Neuronal stem cell (in vitro differentiated cells): ENCODE measurements around the gene LTBP3.
A peak's percentile ranks its signal among the peaks of the same experiment; 100 is the strongest.

Source experiments
- DNase-seq: peaks from one replicate; pipeline ENCODE4 v3.0.0-alpha.2; 2013; ENCODE audit warnings: low spot score
- H2AFZ ChIP-seq: one replicate; pipeline ENCODE4 v1.6.1; 2013; ENCODE audit warnings: mild to moderate bottlenecking, low read length, inconsistent platforms
- H2AK5ac ChIP-seq: 2 replicates; pipeline ENCODE4 v1.6.1; 2013; ENCODE audit warnings: low read depth, mild to moderate bottlenecking, inconsistent platforms, low read length, moderate library complexity, mixed read lengths
- H2BK120ac ChIP-seq: 2 replicates; pipeline ENCODE4 v1.6.1; 2013; ENCODE audit warnings: low read depth, mild to moderate bottlenecking, inconsistent platforms, low read length, moderate library complexity, mixed read lengths
- H2BK12ac ChIP-seq: one replicate; pipeline ENCODE4 v1.6.1; 2013; ENCODE audit warnings: low read length, inconsistent platforms
- H2BK15ac ChIP-seq: 2 replicates; pipeline ENCODE4 v1.6.1; 2013; ENCODE audit warnings: mild to moderate bottlenecking, low read length, inconsistent platforms, mixed read lengths
- H2BK5ac ChIP-seq: one replicate; pipeline ENCODE4 v1.6.1; 2013; ENCODE audit warnings: inconsistent platforms, mild to moderate bottlenecking, low read length, moderate library complexity
- H3K14ac ChIP-seq: one replicate; pipeline ENCODE4 v1.6.1; 2013; ENCODE audit warnings: low read length, inconsistent platforms
- H3K18ac ChIP-seq: 2 replicates; pipeline ENCODE4 v1.6.1; 2013; ENCODE audit warnings: low read length, inconsistent platforms
- H3K23ac ChIP-seq: 2 replicates; pipeline ENCODE4 v1.6.1; 2013; ENCODE audit warnings: low read depth, mild to moderate bottlenecking, mixed read lengths, low read length, inconsistent platforms; ENCODE audit not compliant: poor library complexity
- H3K27ac ChIP-seq: replicated peaks from 3 replicates; pipeline ENCODE4 v1.5.1; 2013; ENCODE audit warnings: low read length, inconsistent platforms
- H3K27me3 ChIP-seq, 3 experiments: 2 replicates each; pipeline ENCODE4 v1.6.1; 2013; ENCODE audit warnings: low read length in 3 of 3, mild to moderate bottlenecking in 2 of 3, inconsistent platforms in 1 of 3, low read depth in 1 of 3, mixed read lengths in 1 of 3, moderate library complexity in 1 of 3; ENCODE audit not compliant: control insufficient read depth in 3 of 3, insufficient read depth in 3 of 3
- H3K36me3 ChIP-seq, 2 donors: replicated peaks in 1 of 2; 2 replicates each; pipeline ENCODE4 v1.6.1; 2013; ENCODE audit warnings: low read length in 2 of 2; ENCODE audit not compliant: control insufficient read depth in 2 of 2, insufficient read depth in 2 of 2
- H3K4ac ChIP-seq: 2 replicates; pipeline ENCODE4 v1.6.1; 2013; ENCODE audit warnings: inconsistent platforms, mild to moderate bottlenecking, low read length, moderate library complexity
- H3K4me1 ChIP-seq, 2 donors: 1 replicate in 1 of 2; 2 replicates in 1 of 2; pipeline ENCODE4 v1.6.1; 2013; ENCODE audit warnings: low read length in 2 of 2, low read depth in 1 of 2; ENCODE audit not compliant: control insufficient read depth in 2 of 2, insufficient read depth in 1 of 2
- H3K4me2 ChIP-seq: one replicate; pipeline ENCODE4 v1.6.1; 2013; ENCODE audit warnings: mild to moderate bottlenecking, low read length, inconsistent platforms; ENCODE audit not compliant: insufficient read depth, poor library complexity, severe bottlenecking
- H3K4me3 ChIP-seq, 2 donors: 2 replicates each; pipeline ENCODE4 v1.5.1; 2013; ENCODE audit warnings: low read length in 2 of 2, mild to moderate bottlenecking in 2 of 2, inconsistent platforms in 1 of 2, moderate library complexity in 1 of 2
- H3K79me1 ChIP-seq: one replicate; pipeline ENCODE4 v1.6.1; 2013; ENCODE audit warnings: low read depth, mild to moderate bottlenecking, inconsistent platforms, low read length, moderate library complexity
- H3K9ac ChIP-seq: one replicate; pipeline ENCODE4 v1.6.1; 2013; ENCODE audit warnings: mild to moderate bottlenecking, low read depth, low read length, inconsistent platforms; ENCODE audit not compliant: poor library complexity
- H3K9me3 ChIP-seq, 2 donors: replicated peaks in 1 of 2; 2 replicates each; pipeline versions ENCODE3 to v1.6.1; 2013; ENCODE audit warnings: low read length in 2 of 2, mild to moderate bottlenecking in 2 of 2, inconsistent platforms in 1 of 2, low read depth in 1 of 2, mixed read lengths in 1 of 2, moderate library complexity in 1 of 2; ENCODE audit not compliant: control insufficient read depth in 2 of 2, insufficient read depth in 1 of 2
- H4K8ac ChIP-seq: one replicate; pipeline ENCODE4 v1.6.1; 2013; ENCODE audit warnings: low read depth, mild to moderate bottlenecking, inconsistent platforms, low read length, moderate library complexity
- H4K91ac ChIP-seq: one replicate; pipeline ENCODE4 v1.6.1; 2013; ENCODE audit warnings: low read length, low read depth, mild to moderate bottlenecking, inconsistent platforms; ENCODE audit not compliant: poor library complexity
- WGBS, 2 donors: extraction: QIAGEN DNeasy Blood & Tissue Kit; methylation state at CpG; one replicate each; pipeline ENCODE4 v1.1.7; 2013; ENCODE audit warnings: missing lambda C conversion rate in 2 of 2, mixed read lengths in 1 of 2; ENCODE audit not compliant: insufficient read length in 2 of 2, insufficient replicate concordance in 1 of 2; ENCODE audit errors: extremely low coverage in 2 of 2; 5-methylcytosine and 5-hydroxymethylcytosine counted together

LTBP3 gene

DNA sequence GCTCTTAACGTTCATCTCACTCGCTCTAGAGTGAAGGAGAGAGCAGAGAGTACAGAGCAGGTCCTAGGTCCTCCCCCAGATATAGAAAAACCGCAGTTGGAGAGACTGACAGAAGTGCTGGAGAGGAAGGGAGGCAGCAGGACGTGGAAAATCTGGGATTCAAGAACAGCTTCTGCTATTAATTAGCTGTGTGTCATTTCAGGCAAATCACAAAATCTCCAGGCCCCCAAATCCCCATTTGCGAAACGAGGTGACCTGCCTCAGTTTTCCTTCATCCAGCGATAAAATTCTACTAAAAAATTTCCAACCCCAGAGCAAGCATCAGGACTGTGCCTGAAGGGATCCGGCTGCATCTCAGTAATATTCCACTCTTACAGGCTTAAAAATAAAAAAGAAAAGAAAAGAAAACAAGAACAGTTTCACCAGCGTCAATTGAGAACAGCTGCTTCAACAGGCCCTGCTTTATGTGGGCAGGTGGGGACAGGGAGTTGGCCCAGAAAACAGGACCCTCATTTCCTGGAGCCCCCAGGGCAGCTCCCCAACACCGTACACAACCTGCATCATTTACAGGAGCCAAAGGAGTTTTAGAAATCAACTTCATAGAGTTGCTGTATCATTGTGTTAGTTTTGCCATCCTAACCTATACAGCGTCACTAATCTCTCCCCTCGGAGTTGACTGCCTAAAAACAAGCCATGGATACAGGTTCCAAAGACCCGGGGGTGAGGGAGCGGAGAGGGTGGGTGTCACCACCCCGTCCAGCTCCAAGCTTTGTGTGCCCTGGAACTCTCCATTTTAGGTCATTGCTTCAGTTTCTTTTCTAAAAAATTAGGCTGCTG, 61.6 kb downstream of the LTBP3 start:
- Histone ChIP-seq H2BK15ac (no peak overlapping the region), H2AK5ac (no peak overlapping the region), H3K79me1 (no peaks in the 10 kb centered on the region), H2AFZ (no peak overlapping the region), H3K18ac (peak overlapping the region; percentile 60), H3K14ac (no peak overlapping the region), H3K4me2 (peak overlapping the region; percentile 60), H3K27ac (peak overlapping the region; percentile 80), H3K9me3 (no peaks in the 10 kb centered on the region), H3K23ac (no peak overlapping the region), H4K8ac (no peak overlapping the region), H3K4me3 (peak overlapping the region; percentile 56 to 57), H2BK120ac (no peak overlapping the region), H2BK12ac (peak overlapping the region; percentile 27), H4K91ac (no peak overlapping the region), H3K9ac (no peak overlapping the region), H3K4me1 (peaks cover 24 to 34% of the 10 kb centered on the region in 2 donors), H3K4ac (no peak overlapping the region), H3K27me3 (no peaks in the 10 kb centered on the region), H2BK5ac (no peak overlapping the region), H3K36me3 (peaks cover 8 to 13% of the 10 kb centered on the region in 2 donors)
- no CpG with 5 or more reads among the region's 15 CpGs for WGBS, 2 donors
- DNase-seq = no peak

DNA sequence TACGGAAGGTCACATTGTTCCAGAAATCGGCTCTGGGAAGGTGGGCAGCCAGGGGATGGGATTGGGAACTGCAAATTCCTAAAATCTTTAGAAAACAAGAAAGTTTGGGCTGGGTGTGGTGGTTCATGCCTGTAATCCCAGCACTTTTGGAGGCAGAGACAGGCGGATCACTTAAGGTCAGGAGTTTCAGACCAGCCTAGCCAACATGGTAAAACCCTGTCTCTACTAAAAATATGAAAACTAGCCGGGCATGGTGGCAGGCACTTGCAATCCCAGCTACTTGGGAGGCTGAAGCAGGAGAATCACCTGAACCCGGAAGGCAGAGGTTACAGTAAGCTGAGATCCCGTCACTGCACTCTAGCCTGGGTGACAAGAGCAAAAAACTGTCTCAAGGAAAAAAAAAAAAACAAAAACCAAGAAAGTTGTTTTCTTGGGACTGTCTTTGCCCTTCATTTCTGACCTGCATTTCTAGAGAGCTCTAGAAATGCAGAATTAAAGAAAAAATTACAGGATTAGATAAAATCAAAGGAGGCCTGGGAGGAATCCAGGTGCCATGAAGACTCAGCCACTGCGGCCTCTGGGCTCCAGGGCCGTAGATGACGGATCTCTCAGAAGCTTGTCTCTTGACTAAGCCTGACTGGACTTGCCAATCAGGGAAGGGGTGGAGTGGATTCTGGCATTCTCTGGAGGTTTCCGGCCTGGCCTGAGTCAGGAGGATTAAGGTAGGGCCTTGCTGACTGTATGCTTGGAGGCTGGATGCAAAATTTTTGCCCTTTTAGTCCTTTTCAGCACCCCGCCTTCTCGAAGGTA, 64.6 kb downstream of the LTBP3 start:
- no peak overlapping the region for H3K4ac ChIP-seq
- no peak overlapping the region for H3K4me3 ChIP-seq
- WGBS, 2 donors = no CpG with 5 or more reads among the region's 12 CpGs
- H2AFZ ChIP-seq = no peak overlapping the region
- H2BK15ac ChIP-seq = no peak overlapping the region
- no peak overlapping the region for H3K18ac ChIP-seq
- H2BK12ac ChIP-seq = no peak overlapping the region
- H3K27ac ChIP-seq = no peak overlapping the region
- no peak overlapping the region for H2AK5ac ChIP-seq
- no peak overlapping the region for H2BK120ac ChIP-seq
- no peaks in the 10 kb centered on the region for H3K36me3 ChIP-seq
- no peak overlapping the region for H3K4me2 ChIP-seq
- H3K27me3 ChIP-seq = no peaks in the 10 kb centered on the region
- no peak for DNase-seq
- H4K91ac ChIP-seq = no peak overlapping the region
- H3K14ac ChIP-seq = no peak overlapping the region
- no peak overlapping the region for H2BK5ac ChIP-seq
- peaks cover 48 to 61% of the 10 kb centered on the region in 2 donors for H3K4me1 ChIP-seq
- no peaks in the 10 kb centered on the region for H3K79me1 ChIP-seq
- H3K9me3 ChIP-seq = no peaks in the 10 kb centered on the region
- no peak overlapping the region for H3K23ac ChIP-seq
- H4K8ac ChIP-seq = no peak overlapping the region
- H3K9ac ChIP-seq = no peak overlapping the region

DNA sequence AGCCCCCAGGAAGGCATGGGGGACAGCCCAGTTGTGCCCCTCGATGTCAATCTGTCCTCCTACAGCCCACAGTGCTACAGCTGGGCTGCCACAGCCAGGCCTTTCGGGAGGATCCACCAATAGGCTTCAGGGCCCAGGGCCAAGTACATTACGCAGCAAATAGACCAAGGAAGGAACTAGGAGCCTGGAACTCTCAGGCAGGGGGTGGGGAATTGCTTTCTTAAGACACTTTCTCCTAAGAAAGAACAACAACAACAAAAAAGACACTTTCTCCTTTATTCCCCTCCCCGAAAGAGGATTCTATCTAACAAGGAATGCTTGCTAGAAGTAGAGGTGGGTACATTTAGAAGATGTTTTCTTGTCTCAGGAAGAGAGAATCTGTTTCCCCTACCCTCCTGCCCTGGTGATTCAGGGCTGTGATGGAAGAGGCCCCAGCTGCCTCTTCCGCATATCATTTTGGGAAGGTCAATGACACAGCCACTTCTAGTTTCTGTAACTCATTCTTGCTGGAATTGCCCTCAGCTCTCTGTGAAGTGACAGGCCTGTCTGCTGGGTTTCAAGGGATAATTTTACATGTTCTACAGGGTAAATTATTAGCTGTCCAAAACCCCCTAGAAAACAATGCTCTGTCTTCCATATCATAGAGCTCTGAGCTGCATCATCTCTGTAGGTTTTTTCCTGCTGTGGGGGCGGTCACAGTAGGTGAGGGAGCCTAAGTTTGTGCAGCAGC, 65.4 kb downstream of the LTBP3 start:
- WGBS, 2 donors = no CpG with 5 or more reads among the region's 6 CpGs

GRCh38 chr11:65492387-65492636, 65.8 kb downstream of the LTBP3 start:
- no peaks in the 10 kb centered on the region for H3K9me3 ChIP-seq
- no peak overlapping the region for H2BK12ac ChIP-seq
- no peak overlapping the region for H3K4me2 ChIP-seq
- H4K8ac ChIP-seq = no peak overlapping the region
- no peak overlapping the region for H2BK120ac ChIP-seq
- H2AFZ ChIP-seq = no peak overlapping the region
- H3K14ac ChIP-seq = no peak overlapping the region
- H3K4me1 ChIP-seq = peaks cover 56 to 69% of the 10 kb centered on the region in 2 donors
- no peak for DNase-seq
- H3K9ac ChIP-seq = no peak overlapping the region
- no peak overlapping the region for H3K4me3 ChIP-seq
- H3K79me1 ChIP-seq = peaks cover 1% of the 10 kb centered on the region
- H4K91ac ChIP-seq = no peak overlapping the region
- H3K36me3 ChIP-seq = no peaks in the 10 kb centered on the region
- H3K23ac ChIP-seq = no peak overlapping the region
- no peak overlapping the region for H3K18ac ChIP-seq
- H3K27me3 ChIP-seq = no peaks in the 10 kb centered on the region
- no peak overlapping the region for H2AK5ac ChIP-seq
- WGBS, 2 donors = no CpG with 5 or more reads among the region's 4 CpGs
- H3K27ac ChIP-seq = no peak overlapping the region
- H2BK5ac ChIP-seq = no peak overlapping the region
- no peak overlapping the region for H3K4ac ChIP-seq
- no peak overlapping the region for H2BK15ac ChIP-seq

More for the DNA sequence above, 65.4 kb downstream of the LTBP3 start:
- Histone ChIP-seq H3K27ac (no peak overlapping the region), H2AK5ac (no peak overlapping the region), H3K23ac (no peak overlapping the region), H4K91ac (no peak overlapping the region), H3K18ac (peak overlapping the region; percentile 9), H3K4me1 (peaks cover 55 to 68% of the 10 kb centered on the region in 2 donors), H3K4me3 (peak overlapping the region in 1 of 2 donors; percentile 22), H3K9ac (no peak overlapping the region), H2BK120ac (no peak overlapping the region), H2BK5ac (no peak overlapping the region), H2AFZ (peak overlapping the region; percentile 60), H3K4ac (no peak overlapping the region), H3K9me3 (no peaks in the 10 kb centered on the region), H3K14ac (no peak overlapping the region), H3K79me1 (peaks cover 1% of the 10 kb centered on the region), H4K8ac (no peak overlapping the region), H2BK15ac (no peak overlapping the region), H3K36me3 (no peaks in the 10 kb centered on the region), H3K4me2 (no peak overlapping the region), H2BK12ac (no peak overlapping the region), H3K27me3 (no peaks in the 10 kb centered on the region)
- DNase-seq = no peak
